Neural crest cell (in vitro differentiated cells): ENCODE measurements around the gene DESI2. TPM values are rescaled to one million over a fixed set of nuclear protein-coding genes. Genes with fewer than 3 reads are reported as not detected.
"Not testable (repeated sequence)": the region's sequence is repeated elsewhere in the genome, so short reads cannot be mapped to it uniquely, and the experiment has no call there.

Source experiments
- DNase-seq: peaks from one replicate; pipeline ENCODE4 v3.0.0; 2021; ENCODE audit warnings: low read depth, mixed read lengths, low spot score
- H3K27ac Mint-ChIP-seq: one replicate; pipeline ENCODE4 v1.8.0; 2021; ENCODE audit warnings: mild to moderate bottlenecking, mixed read lengths; ENCODE audit not compliant: unreplicated experiment
- H3K27me3 Mint-ChIP-seq: 2 replicates; pipeline ENCODE4 v1.8.0; 2021; ENCODE audit warnings: low read depth, mild to moderate bottlenecking, mixed read lengths
- H3K36me3 Mint-ChIP-seq: 2 replicates; pipeline ENCODE4 v1.8.0; 2021; ENCODE audit warnings: low read depth, mild to moderate bottlenecking, mixed read lengths
- H3K4me1 Mint-ChIP-seq: 2 replicates; pipeline ENCODE4 v1.8.0; 2021; ENCODE audit warnings: mixed read lengths
- H3K4me3 Mint-ChIP-seq: one replicate; pipeline ENCODE4 v1.8.0; 2021; ENCODE audit warnings: mild to moderate bottlenecking, mixed read lengths
- H3K9me3 Mint-ChIP-seq: 2 replicates; pipeline ENCODE4 v1.8.0; 2021; ENCODE audit warnings: mixed read lengths
- CTCF ChIP-seq: fragments of 200-600 bp; sonication (generic); conservative IDR thresholded peaks from 2 replicates; pipeline ENCODE4 v1.5.0; 2021; ENCODE audit warnings: antibody characterized with exemption, mild to moderate bottlenecking
- total RNA-seq: library from RNA; stranded (reverse); gene quantifications from 2 replicates; pipeline ENCODE4 v1.2.1, GENCODE V29; 2021

DESI2 gene
- total RNA-seq, 1 donor from 2014 or later: 46.5 TPM

GRCh38 chr1:244662599-244662998 lies 9.7 kb downstream of the DESI2 start:
- Mint-ChIP-seq H3K4me1 (peaks cover 6% of the 10 kb centered on the region), H3K36me3 (peaks cover 25% of the 10 kb centered on the region), H3K27me3 (no peaks in the 10 kb centered on the region), H3K9me3 (no peaks in the 10 kb centered on the region), H3K27ac (no peak overlapping the region), H3K4me3 (no peak overlapping the region)
- TF ChIP-seq CTCF: no peak
- DNase-seq: no peak

GRCh38 chr1:244664353-244664752 lies 11.4 kb downstream of the DESI2 start:
- no peak for TF ChIP-seq CTCF

GRCh38 chr1:244665771-244666217 lies 12.9 kb downstream of the DESI2 start:
- peaks cover 9% of the 10 kb centered on the region for H3K36me3 Mint-ChIP-seq
- TF ChIP-seq CTCF: no peak
- no peak for DNase-seq
- no peak overlapping the region for H3K27ac Mint-ChIP-seq
- H3K4me3 Mint-ChIP-seq: no peak overlapping the region
- no peaks in the 10 kb centered on the region for H3K4me1 Mint-ChIP-seq
- H3K27me3 Mint-ChIP-seq: no peaks in the 10 kb centered on the region
- no peaks in the 10 kb centered on the region for H3K9me3 Mint-ChIP-seq

More at GRCh38 chr1:244664353-244664752, 11.4 kb downstream of the DESI2 start:
- DNase-seq: no peak
- no peaks in the 10 kb centered on the region for H3K9me3 Mint-ChIP-seq
- H3K4me3 Mint-ChIP-seq: no peak overlapping the region
- H3K27me3 Mint-ChIP-seq: no peaks in the 10 kb centered on the region
- H3K36me3 Mint-ChIP-seq: peaks cover 15% of the 10 kb centered on the region
- H3K4me1 Mint-ChIP-seq: no peaks in the 10 kb centered on the region
- H3K27ac Mint-ChIP-seq: no peak overlapping the region

GRCh38 chr1:244666672-244667418 lies 13.9 kb downstream of the DESI2 start:
- not testable (repeated sequence) for H3K27me3 Mint-ChIP-seq, H3K27ac Mint-ChIP-seq, H3K4me3 Mint-ChIP-seq, DNase-seq, H3K4me1 Mint-ChIP-seq, H3K9me3 Mint-ChIP-seq
- H3K36me3 Mint-ChIP-seq: peaks cover 14% of the 10 kb centered on the region

GRCh38 chr1:244667797-244668196 lies 14.9 kb downstream of the DESI2 start:
- no peak for TF ChIP-seq CTCF
- peaks cover under 1% of the 10 kb centered on the region for H3K4me1 Mint-ChIP-seq
- H3K36me3 Mint-ChIP-seq: peaks cover 15% of the 10 kb centered on the region
- no peak overlapping the region for H3K4me3 Mint-ChIP-seq
- H3K9me3 Mint-ChIP-seq: no peaks in the 10 kb centered on the region
- no peak overlapping the region for H3K27ac Mint-ChIP-seq
- H3K27me3 Mint-ChIP-seq: no peaks in the 10 kb centered on the region
- no peak for DNase-seq

- DNase-seq: no peak
- H3K27me3 Mint-ChIP-seq: no peaks in the 10 kb centered on the region
- no peaks in the 10 kb centered on the region for H3K9me3 Mint-ChIP-seq
- peaks cover 27% of the 10 kb centered on the region for H3K36me3 Mint-ChIP-seq
- no peak overlapping the region for H3K27ac Mint-ChIP-seq
- no peak for TF ChIP-seq CTCF
- peaks cover 11% of the 10 kb centered on the region for H3K4me1 Mint-ChIP-seq
- H3K4me3 Mint-ChIP-seq: no peak overlapping the region
Observed at GRCh38 chr1:244672946-244673682, 20.2 kb downstream of the DESI2 start.
